H1 (cell line): ENCODE measurements around the gene SUDS3. TPM values are rescaled to one million over a fixed set of nuclear protein-coding genes. Genes with fewer than 3 reads are reported as not detected.

ENCODE experiments used
- JUN ChIP-seq: IDR thresholded peaks from 2 replicates; pipeline ENCODE4 v1.6.1; 2011; ENCODE audit warnings: low read depth, mild to moderate bottlenecking, improper control_type of control experiment, low read length
- JUND ChIP-seq: IDR thresholded peaks from 2 replicates; pipeline ENCODE4 v1.6.1; 2011; ENCODE audit warnings: mild to moderate bottlenecking, improper control_type of control experiment, low read length
- ZNF274 ChIP-seq: IDR thresholded peaks from 2 replicates; pipeline ENCODE4 v1.7.0; 2012; ENCODE audit warnings: low read length, borderline replicate concordance; ENCODE audit errors: extremely low read depth
- polyA plus RNA-seq, 7 experiments: library from polyadenylated mRNA; depleted of rRNA in 3 of 7; stranded (reverse) in 5 of 7; unstranded in 2 of 7; fragments of >200 nt in 5 of 7; fragments of 200-250 nt in 2 of 7; gene quantifications; 1 replicate in 5 of 7; 2 replicates in 1 of 7; 4 replicates in 1 of 7; pipeline versions ENCODE4 v1.2.1 to v1.2.3, GENCODE V29; 2011 to 2013; ENCODE audit warnings: missing spikeins in 2 of 7, mixed read lengths in 2 of 7
- total RNA-seq: library from RNA; stranded (reverse); fragmentation: NEBNext Ultra II Directional; extraction: Animal tissue kit (Norgen Biotek cat#: 25700); gene quantifications from 2 replicates; pipeline ENCODE4 v1.2.1, GENCODE V29; 2021

The SUDS3 gene
- total and polyA plus RNA-seq, 2 of the 8 experiments (the other 6 are each of a cell fraction or from before 2014, with no cell fraction given) = 30.0 to 58.7 TPM

DNA sequence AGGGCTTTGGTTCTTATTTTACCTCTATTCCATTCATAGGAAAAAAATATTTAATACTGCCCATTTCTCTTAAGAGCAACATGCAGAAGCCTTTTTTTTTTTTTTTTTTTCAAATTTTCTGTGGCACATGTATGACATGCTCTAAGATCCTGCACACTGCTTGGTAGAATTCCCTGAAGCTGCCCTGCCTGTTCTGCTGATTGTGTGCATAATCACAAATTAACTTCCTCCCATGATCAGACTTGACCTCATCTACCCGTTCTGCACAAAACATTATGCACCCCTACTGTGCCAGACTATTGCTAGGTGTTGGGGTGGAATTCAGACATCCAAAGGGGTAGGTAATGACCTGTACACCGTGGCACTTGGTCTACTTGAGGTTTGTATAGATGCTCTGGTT lies 22.2 kb downstream of the SUDS3 start (continued):
- TF ChIP-seq JUN (no peak), ZNF274 (no peak), JUND (no peak)
